HTR-8/SVneo (cell line): ENCODE results near the gene ZFYVE9.
"Not testable (repeated sequence)": the region's sequence is repeated elsewhere in the genome, so short reads cannot be mapped to it uniquely, and the experiment has no call there.

Experiments used
- DNase-seq: peaks from one replicate; pipeline ENCODE4 v3.0.0; 2011; ENCODE audit warnings: low spot score, mixed read lengths; ENCODE audit not compliant: insufficient read length
- FAIRE-seq: peaks from 2 replicates; lab custom pipeline; 2011; peaks lifted over from hg19 to GRCh38; lab: Jason Lieb, UNC

The ZFYVE9 gene, protein sequence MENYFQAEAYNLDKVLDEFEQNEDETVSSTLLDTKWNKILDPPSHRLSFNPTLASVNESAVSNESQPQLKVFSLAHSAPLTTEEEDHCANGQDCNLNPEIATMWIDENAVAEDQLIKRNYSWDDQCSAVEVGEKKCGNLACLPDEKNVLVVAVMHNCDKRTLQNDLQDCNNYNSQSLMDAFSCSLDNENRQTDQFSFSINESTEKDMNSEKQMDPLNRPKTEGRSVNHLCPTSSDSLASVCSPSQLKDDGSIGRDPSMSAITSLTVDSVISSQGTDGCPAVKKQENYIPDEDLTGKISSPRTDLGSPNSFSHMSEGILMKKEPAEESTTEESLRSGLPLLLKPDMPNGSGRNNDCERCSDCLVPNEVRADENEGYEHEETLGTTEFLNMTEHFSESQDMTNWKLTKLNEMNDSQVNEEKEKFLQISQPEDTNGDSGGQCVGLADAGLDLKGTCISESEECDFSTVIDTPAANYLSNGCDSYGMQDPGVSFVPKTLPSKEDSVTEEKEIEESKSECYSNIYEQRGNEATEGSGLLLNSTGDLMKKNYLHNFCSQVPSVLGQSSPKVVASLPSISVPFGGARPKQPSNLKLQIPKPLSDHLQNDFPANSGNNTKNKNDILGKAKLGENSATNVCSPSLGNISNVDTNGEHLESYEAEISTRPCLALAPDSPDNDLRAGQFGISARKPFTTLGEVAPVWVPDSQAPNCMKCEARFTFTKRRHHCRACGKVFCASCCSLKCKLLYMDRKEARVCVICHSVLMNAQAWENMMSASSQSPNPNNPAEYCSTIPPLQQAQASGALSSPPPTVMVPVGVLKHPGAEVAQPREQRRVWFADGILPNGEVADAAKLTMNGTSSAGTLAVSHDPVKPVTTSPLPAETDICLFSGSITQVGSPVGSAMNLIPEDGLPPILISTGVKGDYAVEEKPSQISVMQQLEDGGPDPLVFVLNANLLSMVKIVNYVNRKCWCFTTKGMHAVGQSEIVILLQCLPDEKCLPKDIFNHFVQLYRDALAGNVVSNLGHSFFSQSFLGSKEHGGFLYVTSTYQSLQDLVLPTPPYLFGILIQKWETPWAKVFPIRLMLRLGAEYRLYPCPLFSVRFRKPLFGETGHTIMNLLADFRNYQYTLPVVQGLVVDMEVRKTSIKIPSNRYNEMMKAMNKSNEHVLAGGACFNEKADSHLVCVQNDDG (N-terminal part only)

DNA sequence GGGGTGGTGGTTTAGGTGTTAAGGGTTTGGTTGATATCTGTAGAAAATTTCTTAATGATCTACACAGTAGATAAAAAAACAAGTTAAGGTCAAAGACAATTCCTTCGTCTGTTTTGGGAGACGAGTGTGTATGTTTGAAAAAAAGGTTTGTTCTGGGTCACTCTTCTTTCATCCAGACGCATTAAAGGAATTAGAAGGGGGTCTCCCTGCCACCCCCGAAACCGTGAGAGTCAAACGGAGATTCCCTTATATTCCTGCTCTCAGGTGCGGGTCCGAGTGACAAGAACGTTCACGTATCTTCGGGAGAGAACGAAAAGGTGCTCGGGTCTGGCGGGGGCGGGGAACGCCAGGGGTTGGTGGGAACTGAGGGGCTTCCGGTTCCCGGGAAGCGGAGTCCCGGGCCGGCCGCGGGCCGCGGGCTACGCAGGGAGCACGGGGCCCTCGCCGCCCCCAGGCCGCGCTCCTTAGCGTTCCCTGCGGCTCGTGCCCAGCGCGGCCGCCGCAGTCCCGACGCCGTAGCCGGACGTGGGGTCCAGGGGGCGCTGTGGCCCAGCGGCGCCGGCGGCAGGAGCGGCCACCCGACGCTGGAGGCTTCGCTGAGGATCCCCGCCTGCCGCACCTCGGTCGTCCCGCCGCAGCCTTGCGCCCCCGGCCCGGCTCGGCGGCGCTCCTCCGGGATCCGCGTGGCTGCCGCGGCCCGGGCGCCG lies at the start of gene ZFYVE9:
TSS of gene ZFYVE9 (plus strand) at position 577 of the 707 bp plus-strand sequence. CDS start 91,118 bp downstream, outside the sequence.
- FAIRE-seq (peak; percentile 9), DNase-seq (peak; percentile 61)

DNA sequence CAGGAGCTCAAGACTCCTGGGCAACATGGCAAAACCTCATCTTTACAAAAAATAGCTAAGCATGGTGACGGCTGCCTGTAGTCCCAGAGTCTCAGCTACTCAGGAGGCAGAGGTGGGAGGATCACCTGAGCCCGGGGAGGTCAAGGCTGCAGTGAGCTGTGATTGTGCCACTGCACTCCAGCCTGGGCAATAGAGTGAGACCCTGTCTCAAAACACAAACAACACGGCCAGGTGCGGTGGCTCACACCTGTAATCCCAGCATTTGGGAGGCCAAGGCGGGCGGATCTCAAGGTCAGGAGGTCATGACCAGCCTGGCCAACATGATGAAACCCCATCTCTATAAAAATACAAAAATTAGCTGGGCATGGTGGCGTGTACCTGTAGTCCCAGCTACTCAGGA lies 47.6 kb upstream of the ZFYVE9 start:
- not testable (repeated sequence) for FAIRE-seq, DNase-seq

DNA sequence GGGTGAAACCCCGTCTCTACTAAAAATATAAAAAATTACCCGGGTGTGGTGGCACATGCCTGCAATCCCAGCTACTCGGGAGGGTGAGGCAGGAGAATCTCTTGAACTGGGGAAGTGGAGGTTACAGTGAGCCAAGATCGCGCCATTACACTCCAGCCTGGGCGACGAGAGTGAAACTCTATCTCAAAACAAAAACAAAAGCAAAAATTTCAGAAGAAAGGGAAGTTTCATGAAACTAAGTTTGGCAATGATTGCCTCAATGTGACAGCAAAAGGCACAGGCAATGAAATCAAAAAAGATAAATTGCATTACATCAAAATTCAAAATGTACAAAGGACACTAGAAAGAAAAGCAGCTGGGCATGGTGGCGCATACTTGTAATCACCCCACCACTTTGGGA lies 45.7 kb upstream of the ZFYVE9 start:
- no peak for DNase-seq
- no peak for FAIRE-seq

DNA sequence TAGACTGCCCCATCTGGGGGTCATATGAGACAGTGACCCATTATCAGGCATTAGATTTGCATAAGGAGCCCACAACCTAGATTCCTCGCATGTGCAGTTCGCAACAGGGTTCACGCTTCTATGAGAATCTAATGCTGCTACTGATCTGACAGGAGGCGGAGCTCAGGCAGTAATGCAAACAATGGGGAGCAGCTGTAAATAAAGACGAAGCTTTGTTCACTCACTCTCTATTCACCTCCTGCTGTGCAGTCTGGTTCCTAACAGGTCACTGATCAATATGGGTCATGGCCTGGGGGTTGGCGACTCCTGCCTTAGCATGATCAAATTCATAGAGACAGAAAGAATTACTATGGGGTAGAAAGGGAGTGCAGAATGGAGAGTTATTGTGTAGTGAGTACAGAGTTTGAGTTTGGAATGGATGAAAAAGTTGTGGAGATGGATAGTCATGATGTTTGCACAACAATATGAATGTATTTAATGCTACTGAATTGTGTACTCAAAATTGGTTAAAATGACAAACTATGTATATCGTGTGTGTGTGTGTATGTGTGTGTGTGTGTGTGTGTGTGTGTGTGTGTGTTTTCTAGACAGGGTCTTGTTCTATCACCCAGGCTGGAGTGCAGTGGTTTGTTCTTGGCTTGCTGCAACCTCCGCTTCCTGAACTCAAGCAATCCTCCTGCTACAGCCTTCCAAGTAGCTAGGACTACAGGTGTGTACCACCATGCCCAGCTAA lies 43.6 kb upstream of the ZFYVE9 start:
- FAIRE-seq, result no peak
- DNase-seq, result no peak

DNA sequence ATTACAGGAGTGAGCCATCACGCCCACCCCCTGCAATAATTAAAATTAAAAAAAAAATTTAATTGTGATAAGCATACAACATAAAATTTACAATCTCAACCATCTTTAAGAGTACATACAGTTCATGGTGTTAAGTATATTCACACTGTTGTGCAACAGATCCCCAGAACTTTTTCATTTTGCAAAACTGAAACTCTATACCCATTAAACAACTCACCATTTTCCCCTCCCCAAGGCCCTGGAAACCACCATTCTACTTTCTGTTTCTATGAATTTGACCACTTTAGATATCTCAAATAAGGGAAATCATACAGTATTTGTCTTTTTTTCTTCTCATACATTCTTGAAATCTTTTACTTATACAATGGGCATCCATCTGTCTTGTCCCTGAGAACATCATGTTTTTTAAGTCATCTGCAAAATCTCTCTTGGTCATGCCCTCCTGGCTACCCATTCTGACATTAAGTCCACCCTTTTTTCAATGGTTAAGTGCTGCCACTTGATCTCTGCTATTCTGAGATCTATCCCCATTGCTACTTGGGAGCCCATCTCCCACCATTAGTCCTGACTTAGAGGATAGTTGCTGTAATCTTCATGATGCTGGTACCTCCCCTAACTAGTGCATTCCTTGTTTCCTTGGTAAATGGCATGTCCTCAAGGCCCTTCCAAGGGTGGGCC lies 39.4 kb upstream of the ZFYVE9 start:
- no peak for DNase-seq
- FAIRE-seq, result no peak

DNA sequence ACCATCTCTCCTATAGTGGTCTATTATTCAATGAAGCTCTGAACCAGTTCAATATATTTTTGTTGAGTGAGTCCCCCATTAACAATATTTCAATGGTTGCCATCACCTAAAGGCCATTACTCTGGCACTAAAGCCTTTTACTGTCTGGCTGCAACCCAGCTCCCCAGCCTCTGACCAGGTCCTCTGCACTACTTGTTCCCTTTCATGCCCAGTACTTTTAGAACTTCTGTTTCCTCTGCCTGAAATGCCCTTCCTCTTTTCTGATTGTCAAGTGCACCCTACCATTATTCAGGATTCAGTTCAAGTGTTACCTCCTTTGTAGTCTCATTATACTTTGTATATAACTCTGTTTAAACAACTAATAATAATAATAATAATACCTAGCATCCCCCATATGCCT lies 30.4 kb upstream of the ZFYVE9 start:
- DNase-seq (no peak), FAIRE-seq (no peak)

DNA sequence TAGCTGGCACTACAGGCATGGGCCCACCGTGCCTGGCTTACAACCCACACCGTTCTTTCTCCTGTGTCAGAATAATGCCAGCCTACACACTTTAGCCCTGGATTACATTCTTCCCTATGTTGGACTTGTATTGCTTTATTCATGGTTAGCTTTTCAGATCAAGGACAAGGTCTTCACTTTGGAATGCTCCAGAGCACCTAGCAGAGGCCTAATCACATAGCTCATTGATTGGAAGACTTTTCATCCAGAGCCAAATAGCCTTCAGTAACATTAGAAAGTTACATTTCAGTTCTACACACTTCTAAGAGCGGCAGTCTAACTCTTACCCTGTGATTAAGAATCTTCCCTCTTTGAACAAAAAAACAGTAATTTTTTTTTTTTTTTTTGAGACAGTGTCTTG lies 29.4 kb upstream of the ZFYVE9 start:
- FAIRE-seq (no peak), DNase-seq (no peak)

DNA sequence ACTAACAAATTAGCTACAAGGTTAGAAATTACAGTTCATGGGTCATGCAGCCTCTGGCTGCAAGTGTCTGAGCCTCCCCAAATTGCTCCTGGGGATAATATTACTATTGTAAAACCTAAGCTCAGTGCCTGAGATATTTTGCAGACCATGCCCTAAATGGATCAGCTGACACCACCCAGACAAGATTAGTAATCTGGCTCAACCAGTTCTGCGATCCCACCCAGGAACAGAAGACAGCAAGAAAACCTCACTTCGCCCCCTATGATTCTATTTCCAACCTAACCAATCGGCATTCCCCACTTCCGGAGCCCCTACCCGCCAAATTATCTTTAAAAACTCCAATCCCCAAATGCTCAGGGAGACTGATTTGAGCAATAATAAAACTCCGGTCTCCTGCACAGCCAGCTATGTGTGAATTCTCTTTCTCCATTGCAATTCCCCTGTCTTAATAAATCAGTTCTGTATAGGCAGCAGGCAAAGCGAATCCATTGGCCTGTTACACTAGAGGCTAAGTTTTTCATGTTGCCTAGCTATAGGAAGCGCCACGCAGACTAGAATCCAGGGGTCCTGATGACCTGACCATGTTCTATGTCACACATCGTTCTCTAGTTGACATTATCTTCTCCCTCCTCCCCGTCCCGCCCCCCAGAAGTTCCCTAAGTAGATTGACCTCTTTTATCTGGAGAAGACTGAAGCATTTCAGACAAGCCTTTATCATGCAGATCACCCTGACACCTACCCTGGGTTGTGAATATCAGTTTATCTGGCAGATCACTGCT lies 22.4 kb upstream of the ZFYVE9 start:
- DNase-seq, result no peak
- FAIRE-seq, result no peak

DNA sequence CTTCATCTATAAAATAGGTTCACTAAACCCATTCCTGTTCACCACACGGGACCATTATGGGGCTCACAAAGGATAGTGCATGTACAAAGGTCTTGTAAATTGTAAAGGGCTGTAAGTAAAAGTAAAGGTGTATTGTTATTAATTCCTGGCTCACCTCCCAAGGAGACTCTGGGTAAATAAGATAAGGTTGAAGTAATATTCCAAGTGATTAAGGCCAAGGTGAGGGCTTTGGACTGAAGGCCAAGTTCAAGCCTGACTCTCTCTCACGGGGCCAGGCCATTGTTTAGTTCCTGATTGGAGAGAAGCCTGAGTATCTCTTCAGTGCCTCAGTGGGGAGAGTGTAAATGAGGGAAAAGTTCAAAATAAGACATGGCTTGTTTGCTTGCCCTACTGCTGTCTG lies 19.5 kb upstream of the ZFYVE9 start:
- FAIRE-seq (no peak), DNase-seq (no peak)

DNA sequence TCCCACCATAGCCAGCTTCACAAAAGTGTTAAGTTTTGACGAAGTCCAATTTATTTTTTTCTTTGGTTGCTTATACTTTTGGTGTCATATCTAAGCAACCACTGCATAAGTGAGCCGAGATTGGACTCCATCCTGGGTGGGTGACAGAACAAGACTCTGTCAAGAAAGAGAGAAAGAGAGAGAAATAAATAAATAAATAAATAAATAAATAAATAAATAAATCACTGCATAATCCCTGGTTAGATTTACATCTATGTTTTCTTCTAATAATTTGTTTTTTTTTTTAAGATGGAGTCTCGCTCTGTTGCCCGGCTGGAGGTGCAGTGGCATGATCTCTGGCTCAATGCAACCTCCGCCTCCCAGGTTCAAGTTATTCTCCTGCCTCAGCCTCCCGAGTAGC lies 18.3 kb upstream of the ZFYVE9 start:
- no peak for DNase-seq
- FAIRE-seq, result no peak

DNA sequence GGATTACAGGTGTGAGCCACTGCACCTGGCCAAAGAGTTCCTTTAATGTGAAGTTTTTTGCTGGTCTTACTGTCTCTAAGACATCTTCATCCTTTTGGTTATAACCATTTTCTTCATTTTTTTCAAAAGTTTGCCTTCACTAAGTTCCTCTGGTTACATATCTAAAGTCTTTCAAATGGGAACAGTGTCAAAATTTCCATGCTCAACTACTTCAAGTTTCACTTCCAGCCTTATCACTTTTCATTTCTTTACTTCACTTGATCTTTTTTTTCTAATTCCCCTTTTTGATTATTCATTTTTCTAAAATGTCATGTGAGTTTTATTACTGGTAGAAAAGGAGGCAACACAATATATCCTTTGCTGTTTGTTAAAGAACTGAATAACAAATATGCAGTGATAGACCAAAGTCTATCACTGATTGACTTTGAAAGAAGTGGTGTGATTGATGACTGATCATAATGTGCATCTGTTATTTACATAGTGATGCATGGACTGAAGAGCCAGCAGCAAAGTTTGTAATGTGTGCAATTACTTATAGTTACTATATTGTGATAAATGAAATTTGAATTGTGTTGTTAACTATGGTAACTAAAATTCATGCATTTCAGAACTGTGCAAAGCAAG lies 16.0 kb upstream of the ZFYVE9 start:
- FAIRE-seq, result no peak
- no peak for DNase-seq

DNA sequence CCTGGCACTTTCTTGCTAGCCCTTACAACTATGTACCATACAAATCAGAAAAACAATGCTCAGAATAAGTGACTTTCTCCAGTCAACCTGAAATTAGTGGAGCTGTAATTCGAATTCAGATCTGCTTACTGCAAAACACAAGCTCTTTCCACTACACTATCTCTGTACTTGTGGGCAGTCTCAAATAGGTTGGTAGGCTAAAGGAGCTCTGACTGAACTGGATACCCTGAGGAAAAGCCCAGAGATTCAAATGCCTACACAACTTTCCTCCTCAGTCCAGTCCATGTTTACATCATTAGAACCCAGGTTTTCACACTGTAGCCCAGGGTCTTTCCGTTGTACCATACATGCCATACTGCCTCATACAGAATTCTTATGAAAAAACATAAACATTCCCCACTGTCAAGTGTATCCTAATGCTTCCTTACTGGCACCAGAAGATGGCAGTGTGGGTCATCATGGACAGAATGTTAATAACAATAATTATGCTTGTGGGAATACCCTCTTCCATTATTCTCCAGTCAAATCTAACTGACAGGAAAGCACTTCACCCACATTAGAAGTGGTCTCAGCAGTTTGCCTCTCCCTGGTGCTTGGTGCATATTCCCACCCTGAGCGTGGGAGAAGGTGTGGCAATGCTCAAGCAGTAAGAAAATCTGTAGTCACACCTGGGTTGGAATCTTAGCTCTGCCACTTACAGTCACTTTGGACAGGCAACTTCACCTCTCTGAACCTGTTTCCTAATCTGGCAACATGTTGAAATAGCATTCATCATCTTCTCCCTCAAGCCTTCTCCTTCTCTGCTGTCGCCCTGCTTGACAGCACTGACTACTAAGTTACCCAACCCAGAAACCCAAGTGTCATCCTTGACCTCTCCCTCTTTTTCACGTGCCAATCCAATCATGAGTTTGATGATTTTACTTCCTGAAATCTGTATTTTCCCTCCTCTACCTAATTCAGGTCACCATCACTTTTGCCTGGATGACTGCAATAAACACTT lies 14.4 kb upstream of the ZFYVE9 start:
- DNase-seq (peak; percentile 63), FAIRE-seq (peak; percentile 36)

DNA sequence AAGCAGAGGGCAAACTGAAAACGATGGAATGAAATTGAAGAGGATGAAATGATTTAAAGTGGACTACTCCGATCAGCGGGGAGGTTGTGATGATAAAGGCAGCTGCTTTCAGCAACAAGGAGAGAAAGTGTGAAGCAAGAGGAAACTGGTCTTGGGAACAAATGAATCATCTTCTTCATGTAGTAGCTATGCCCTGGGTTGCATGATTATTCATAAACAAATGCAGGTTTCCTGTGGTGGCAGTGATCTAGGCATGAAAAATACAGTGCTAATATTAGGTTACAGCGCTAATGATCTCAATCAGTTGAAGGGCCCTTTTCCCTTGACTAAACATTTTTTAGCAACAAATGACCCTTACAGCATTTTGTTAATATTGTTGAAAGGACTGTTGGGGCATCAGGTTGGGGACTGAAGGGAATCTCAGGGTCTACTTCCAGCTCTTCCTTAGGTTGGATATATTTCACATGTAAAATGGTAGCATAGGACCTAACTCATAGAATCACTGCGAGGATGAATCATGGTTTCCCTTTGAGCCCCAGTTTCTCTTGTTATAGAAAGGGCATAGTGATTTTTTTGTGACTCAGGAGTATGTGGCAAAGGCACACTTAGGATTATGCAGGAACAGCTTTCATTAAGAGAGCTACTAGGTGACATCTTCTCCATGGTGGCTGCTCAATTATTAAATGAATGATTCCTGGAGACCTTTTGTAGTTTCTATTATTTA lies 1.9 kb upstream of the ZFYVE9 start:
- FAIRE-seq (no peak), DNase-seq (peak; percentile 41)

DNA sequence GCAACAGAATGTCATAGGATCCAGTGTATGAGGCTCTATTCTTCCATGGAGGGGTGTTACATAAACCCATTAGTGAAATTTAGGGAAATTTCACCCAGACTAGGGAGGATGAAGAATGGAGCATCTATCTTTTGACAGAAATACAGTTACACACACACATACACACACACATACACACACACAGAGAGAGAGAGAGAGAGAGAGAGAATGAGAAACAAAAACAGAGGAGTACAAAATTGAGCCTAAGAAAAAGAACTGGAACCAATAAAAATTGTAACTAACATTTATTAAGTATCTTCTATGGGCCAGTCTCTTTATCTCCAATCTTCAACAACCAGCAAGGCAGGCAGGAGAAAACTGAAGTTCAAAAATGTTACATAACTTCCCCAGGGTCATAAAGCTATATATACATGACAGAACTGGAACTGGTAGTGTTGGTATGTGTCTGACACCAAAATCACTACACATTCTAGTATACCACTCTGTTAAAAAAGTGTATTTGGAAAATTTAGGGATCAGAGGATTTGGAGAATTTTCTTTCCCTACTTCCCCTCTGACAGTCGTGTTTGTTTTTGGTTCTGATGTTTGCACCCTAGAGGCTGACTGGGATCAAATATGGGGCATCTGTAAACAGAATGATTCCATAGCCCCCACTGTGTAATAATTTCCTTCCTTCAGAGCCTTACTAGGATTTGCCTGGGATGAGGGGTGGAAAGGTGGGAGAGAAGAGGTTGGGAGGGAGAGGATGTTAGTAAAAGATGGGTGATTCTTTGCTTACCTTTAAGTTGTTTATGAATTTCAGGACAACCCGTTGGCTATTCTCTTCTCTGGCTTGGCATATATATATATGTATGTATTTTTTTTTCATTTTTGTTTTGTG lies 1.0 kb upstream of the ZFYVE9 start:
- DNase-seq (no peak), FAIRE-seq (no peak)
